ENCODE data around the gene GNA12. TPM values are rescaled to one million over a fixed set of nuclear protein-coding genes. Genes with fewer than 3 reads are reported as not detected.
"Not testable (repeated sequence)": the region's sequence is repeated elsewhere in the genome, so short reads cannot be mapped to it uniquely, and the experiment has no call there.

Gene GNA12
- total and polyA plus RNA-seq, 11 donors = 10.7 to 56.5 (median 34.9) TPM

DNA sequence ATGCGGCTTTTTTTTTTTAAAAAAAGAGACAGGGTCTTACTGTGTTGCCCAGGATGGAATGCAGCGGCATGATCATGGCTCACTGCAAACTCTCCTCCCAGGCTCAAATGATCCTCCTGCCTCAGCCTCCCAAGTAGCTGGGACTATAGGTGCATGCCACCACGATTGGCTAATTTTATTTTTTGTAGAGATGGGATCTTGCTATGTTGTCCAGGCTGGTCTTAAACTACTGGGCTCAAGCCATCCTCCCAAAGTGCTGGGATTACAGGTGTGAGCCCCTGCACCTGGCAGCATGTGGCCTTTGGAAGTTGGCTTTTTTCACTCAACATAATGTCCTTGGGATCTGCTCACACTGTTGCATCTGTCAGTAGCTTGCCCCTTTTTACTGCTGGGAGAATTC is 91.0 kb downstream of the GNA12 start:
- no peak for TF ChIP-seq POLR2A (IDR thresholded peaks at IDR 0.05)
- TF ChIP-seq, protein P1, sequence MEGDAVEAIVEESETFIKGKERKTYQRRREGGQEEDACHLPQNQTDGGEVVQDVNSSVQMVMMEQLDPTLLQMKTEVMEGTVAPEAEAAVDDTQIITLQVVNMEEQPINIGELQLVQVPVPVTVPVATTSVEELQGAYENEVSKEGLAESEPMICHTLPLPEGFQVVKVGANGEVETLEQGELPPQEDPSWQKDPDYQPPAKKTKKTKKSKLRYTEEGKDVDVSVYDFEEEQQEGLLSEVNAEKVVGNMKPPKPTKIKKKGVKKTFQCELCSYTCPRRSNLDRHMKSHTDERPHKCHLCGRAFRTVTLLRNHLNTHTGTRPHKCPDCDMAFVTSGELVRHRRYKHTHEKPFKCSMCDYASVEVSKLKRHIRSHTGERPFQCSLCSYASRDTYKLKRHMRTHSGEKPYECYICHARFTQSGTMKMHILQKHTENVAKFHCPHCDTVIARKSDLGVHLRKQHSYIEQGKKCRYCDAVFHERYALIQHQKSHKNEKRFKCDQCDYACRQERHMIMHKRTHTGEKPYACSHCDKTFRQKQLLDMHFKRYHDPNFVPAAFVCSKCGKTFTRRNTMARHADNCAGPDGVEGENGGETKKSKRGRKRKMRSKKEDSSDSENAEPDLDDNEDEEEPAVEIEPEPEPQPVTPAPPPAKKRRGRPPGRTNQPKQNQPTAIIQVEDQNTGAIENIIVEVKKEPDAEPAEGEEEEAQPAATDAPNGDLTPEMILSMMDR (IDR thresholded peaks at IDR 0.05) = no peak
- WGBS, 4 donors = 95 to 98% (median 97%) methylated on average over 3 of the region's 3 CpGs
- DNase-seq = no peak
- no peak overlapping the region for H3K27ac ChIP-seq
- H3K9me3 ChIP-seq = peaks cover 0 to 6% (median 0%) of the 10 kb centered on the region in 12 donors
- intact Hi-C loops (cut with DNase I) = loop anchor here in 1 of 10 donors (10.0 kb wide), 1 partner anchor 72 kb away; no protein-coding TSS in a partner anchor
- H3K4me1 ChIP-seq = peaks cover under 1 to 27% (median 16%) of the 10 kb centered on the region in 12 donors
- no peak for ATAC-seq
- H3K27me3 ChIP-seq = no peaks in the 10 kb centered on the region
- H3K36me3 ChIP-seq = peaks cover 0 to 5% (median 0%) of the 10 kb centered on the region in 9 donors
- no peak overlapping the region for H3K4me3 ChIP-seq

DNA sequence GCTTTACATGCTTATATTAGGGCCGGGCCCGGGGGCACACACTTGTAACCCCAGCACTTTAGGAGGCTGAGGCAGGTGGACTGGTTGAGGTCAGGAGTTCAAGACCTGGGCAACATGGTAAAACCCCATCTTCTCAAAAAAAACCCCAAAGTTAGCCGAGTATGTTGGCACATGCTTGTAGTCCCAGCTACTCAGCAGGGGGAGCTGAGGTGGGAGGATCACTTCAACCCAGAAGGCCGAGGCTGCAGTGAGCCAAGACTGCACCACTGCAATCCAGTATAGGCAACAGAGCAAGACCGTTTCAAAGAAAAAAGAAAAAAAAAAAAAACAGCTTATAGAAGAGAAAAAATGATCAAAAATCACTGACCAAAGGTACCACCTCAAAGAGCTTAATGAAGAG is 93.0 kb downstream of the GNA12 start:
- no peak for ATAC-seq
- TF ChIP-seq, protein P1 (IDR thresholded peaks at IDR 0.05) = no peak
- no peak for TF ChIP-seq POLR2A (IDR thresholded peaks at IDR 0.05)
- H3K9me3 ChIP-seq = peaks cover 0 to 6% (median 0%) of the 10 kb centered on the region in 12 donors
- no peaks in the 10 kb centered on the region for H3K36me3 ChIP-seq
- DNase-seq = no peak
- no peak overlapping the region for H3K27ac ChIP-seq
- intact Hi-C loops (cut with DNase I) = loop anchor here in 1 of 10 donors (10.0 kb wide), 1 partner anchor 74 kb away; no protein-coding TSS in a partner anchor
- peaks cover 0 to 17% (median 4%) of the 10 kb centered on the region in 12 donors for H3K4me1 ChIP-seq
- 72 to 79% (median 77%) methylated on average over 5 of the region's 5 CpGs for WGBS, 4 donors
- no peaks in the 10 kb centered on the region for H3K27me3 ChIP-seq
- no peak overlapping the region for H3K4me3 ChIP-seq

DNA sequence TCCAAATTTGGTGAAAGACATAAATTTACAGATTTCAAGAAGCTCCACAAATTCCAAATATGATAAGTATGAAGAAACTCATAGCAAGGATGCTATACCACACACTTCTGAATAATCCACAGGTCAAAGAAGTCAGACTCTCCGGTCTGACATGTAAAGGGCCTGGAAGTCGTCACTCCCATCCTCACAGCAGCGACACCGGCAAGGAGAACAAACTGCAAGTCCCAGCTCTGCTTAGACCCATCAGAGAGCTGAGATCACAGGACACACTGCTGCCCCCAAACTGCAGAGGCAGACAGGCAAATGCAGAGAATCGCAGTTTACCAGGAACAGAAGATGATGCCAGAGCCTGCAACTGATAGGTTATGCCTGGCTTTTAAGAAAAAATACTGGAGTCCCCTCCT is 94.1 kb downstream of the GNA12 start:
- Histone ChIP-seq H3K27me3 (no peaks in the 10 kb centered on the region), H3K4me1 (peaks cover 0 to 17% (median 4%) of the 10 kb centered on the region in 12 donors), H3K27ac (no peak overlapping the region), H3K4me3 (no peak overlapping the region), H3K36me3 (no peaks in the 10 kb centered on the region), H3K9me3 (no peaks in the 10 kb centered on the region)
- peak in 1 of 4 donors; percentile 48 for ATAC-seq
- no peak for DNase-seq
- intact Hi-C loops (cut with DNase I) = loop anchor here in 1 of 10 donors (10.0 kb wide), 1 partner anchor 75 kb away; no protein-coding TSS in a partner anchor
- WGBS, 4 donors = 54 to 74% (median 65%) methylated on average over 5 of the region's 5 CpGs
- no peak for TF ChIP-seq POLR2A (IDR thresholded peaks at IDR 0.05)
- TF ChIP-seq, protein P1 (IDR thresholded peaks at IDR 0.05) = no peak

DNA sequence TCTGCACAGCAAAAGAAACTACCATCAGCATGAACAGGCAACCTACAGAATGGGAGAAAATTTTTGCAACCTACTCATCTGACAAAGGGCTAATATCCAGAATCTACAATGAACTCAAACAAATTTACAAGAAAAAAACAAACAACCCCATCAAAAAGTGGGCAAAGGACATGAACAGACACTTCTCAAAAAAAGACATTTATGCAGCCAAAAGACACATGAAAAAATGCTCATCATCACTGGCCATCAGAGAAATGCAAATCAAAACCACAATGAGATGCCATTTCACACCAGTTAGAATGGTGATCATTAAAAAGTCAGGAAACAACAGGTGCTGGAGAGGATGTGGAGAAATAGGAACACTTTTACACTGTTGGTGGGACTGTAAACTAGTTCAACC is 95.4 kb downstream of the GNA12 start:
- intact Hi-C loops (cut with DNase I) = not testable (repeated sequence)

DNA sequence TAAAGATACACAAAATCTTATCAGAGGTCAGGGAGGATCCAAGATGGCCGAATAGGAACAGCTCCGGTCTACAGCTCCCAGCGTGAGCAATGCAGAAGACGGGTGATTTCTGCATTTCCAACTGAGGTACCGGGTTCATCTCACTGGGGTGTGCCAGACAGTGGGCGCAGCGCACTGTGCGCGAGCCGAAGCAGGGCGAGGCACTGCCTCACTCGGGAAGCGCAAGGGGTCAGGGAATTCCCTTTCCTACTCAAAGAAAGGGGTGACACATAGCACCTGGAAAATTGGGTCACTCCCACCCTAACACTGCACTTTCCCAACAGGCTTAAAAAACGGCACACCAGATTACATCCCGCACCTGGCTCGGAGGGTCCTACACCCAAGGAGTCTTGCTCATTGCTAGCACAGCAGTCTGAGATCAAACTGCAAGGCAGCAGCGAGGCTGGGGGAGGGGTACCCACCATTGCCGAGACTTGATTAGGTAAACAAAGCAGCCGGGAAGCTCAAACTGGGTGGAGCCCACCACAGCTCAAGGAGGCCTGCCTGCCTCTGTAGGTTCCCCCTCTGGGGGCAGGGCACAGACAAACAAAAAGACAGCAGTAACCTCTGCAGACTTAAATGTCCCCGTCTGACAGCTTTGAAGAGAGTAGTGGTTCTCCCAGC is 100.5 kb downstream of the GNA12 start:
- WGBS, 4 donors = 90 to 95% (median 92%) methylated on average over 20 of the region's 20 CpGs
- H3K4me3 ChIP-seq; H3K36me3 ChIP-seq; H3K9me3 ChIP-seq; H3K27me3 ChIP-seq; ATAC-seq; H3K27ac ChIP-seq; DNase-seq; intact Hi-C loops (cut with DNase I): not testable (repeated sequence)
- H3K4me1 ChIP-seq = peaks cover 0 to 19% (median 6%) of the 10 kb centered on the region in 12 donors

More for the DNA sequence above, 95.4 kb downstream of the GNA12 start:
- H3K27me3 ChIP-seq, H3K9me3 ChIP-seq, ATAC-seq, H3K27ac ChIP-seq, H3K36me3 ChIP-seq, DNase-seq, H3K4me3 ChIP-seq: not testable (repeated sequence)
- peaks cover 0 to 17% (median 4%) of the 10 kb centered on the region in 12 donors for H3K4me1 ChIP-seq
